HepG2 (cell line): ENCODE data around the gene SLC25A25. TPM values are rescaled to one million over a fixed set of nuclear protein-coding genes. Genes with fewer than 3 reads are reported as not detected.

ENCODE experiments used
- BHLHE40 ChIP-seq: IDR thresholded peaks from 2 replicates; pipeline ENCODE4 v1.6.1; 2011; ENCODE audit warnings: low read length, improper control_type of control experiment
- CSRNP1 ChIP-seq: sonication (generic); formaldehyde crosslinking; IDR thresholded peaks from 2 replicates; pipeline ENCODE4 v1.8.1; 2023; ENCODE audit warnings: mild to moderate bottlenecking, missing genetic modification reagents
- FOXP1 ChIP-seq, 2 experiments: fragments of 450-650 bp in 1 of 2; IDR thresholded peaks; 2 replicates each; pipeline ENCODE4 v1.6.1; 2017 to 2018; ENCODE audit warnings: antibody characterized with exemption in 1 of 2
- HNRNPUL1 ChIP-seq: fragments of 200-400 bp; formaldehyde crosslinking; IDR thresholded peaks from 2 replicates; pipeline ENCODE4 v1.6.1; 2017; ENCODE audit warnings: low read depth, mild to moderate bottlenecking, low read length, moderate library complexity
- IKZF4 ChIP-seq: sonication (generic); formaldehyde crosslinking; IDR thresholded peaks from 2 replicates; pipeline ENCODE4 v1.5.1; 2020; ENCODE audit warnings: borderline replicate concordance, mild to moderate bottlenecking, low read depth, missing genetic modification reagents; ENCODE audit errors: not compliant biosample characterization
- KAT7 ChIP-seq: IDR thresholded peaks from 2 replicates; pipeline ENCODE4 v1.6.1; 2018; ENCODE audit warnings: borderline replicate concordance, missing compliant biosample characterization
- MLX ChIP-seq: IDR thresholded peaks from 2 replicates; pipeline ENCODE4 v1.6.1; 2016
- MTA1 ChIP-seq: sonication (generic); formaldehyde crosslinking; IDR thresholded peaks from 2 replicates; pipeline ENCODE4 v1.4.0; 2020; ENCODE audit warnings: missing genetic modification reagents, mild to moderate bottlenecking, borderline replicate concordance
- MZF1 ChIP-seq: sonication (generic); formaldehyde crosslinking; IDR thresholded peaks from 2 replicates; pipeline ENCODE4 v1.8.1; 2023; ENCODE audit warnings: mild to moderate bottlenecking, missing genetic modification reagents, borderline replicate concordance
- RBM39 ChIP-seq: fragments of 200-400 bp; formaldehyde crosslinking; IDR thresholded peaks from one replicate; pipeline ENCODE4 v1.6.1; 2018; ENCODE audit warnings: antibody characterized with exemption, mild to moderate bottlenecking, low read depth, low read length; ENCODE audit not compliant: poor library complexity, severe bottlenecking
- ZBTB21 ChIP-seq: sonication (generic); formaldehyde crosslinking; IDR thresholded peaks from 2 replicates; pipeline ENCODE4 v1.4.0; 2020; ENCODE audit warnings: missing genetic modification reagents
- ZNF101 ChIP-seq: sonication (generic); formaldehyde crosslinking; IDR thresholded peaks from 2 replicates; pipeline ENCODE4 v1.4.0; 2020; ENCODE audit warnings: mild to moderate bottlenecking, low read depth, missing genetic modification reagents, borderline replicate concordance
- ZNF329 ChIP-seq: sonication (generic); formaldehyde crosslinking; IDR thresholded peaks from 2 replicates; pipeline ENCODE4 v1.9.0; 2021; ENCODE audit warnings: low read depth, mild to moderate bottlenecking, missing genetic modification reagents
- ZNF704 ChIP-seq: sonication (generic); formaldehyde crosslinking; IDR thresholded peaks from 2 replicates; pipeline ENCODE4 v1.8.1; 2023; ENCODE audit warnings: mild to moderate bottlenecking, inconsistent platforms, moderate library complexity, missing genetic modification reagents, borderline replicate concordance
- ZNF761 ChIP-seq: sonication (generic); formaldehyde crosslinking; conservative IDR thresholded peaks from 2 replicates; pipeline ENCODE4 v1.4.0; 2020; ENCODE audit warnings: mild to moderate bottlenecking, missing genetic modification reagents
- ZNF776 ChIP-seq: sonication (generic); formaldehyde crosslinking; IDR thresholded peaks from 2 replicates; pipeline ENCODE4 v1.4.0; 2020; ENCODE audit warnings: mild to moderate bottlenecking, missing genetic modification reagents
- ZXDC ChIP-seq: sonication (generic); formaldehyde crosslinking; IDR thresholded peaks from 2 replicates; pipeline ENCODE4 v1.5.0; 2020; ENCODE audit warnings: mild to moderate bottlenecking, missing genetic modification reagents
- ZZZ3 ChIP-seq: sonication (generic); formaldehyde crosslinking; IDR thresholded peaks from 2 replicates; pipeline ENCODE4 v1.4.0; 2020; ENCODE audit warnings: missing genetic modification reagents, mild to moderate bottlenecking, borderline replicate concordance
- polyA plus RNA-seq, 8 experiments: library from polyadenylated mRNA; depleted of rRNA in 3 of 8; stranded (reverse) in 7 of 8; unstranded in 1 of 8; fragments of >200 nt; fragmentation: Illumina TruSeq in 4 of 8; extraction: Trizol in 4 of 8; gene quantifications; 2 replicates each; pipeline versions ENCODE4 v1.2.1 to v1.2.3, GENCODE V29; 2011 to 2016; ENCODE audit warnings: low read depth in 4 of 8, missing spikeins in 1 of 8, mixed read lengths in 1 of 8; ENCODE audit not compliant: insufficient read depth in 1 of 8
- total RNA-seq, 5 experiments: library from RNA; depleted of rRNA; stranded (reverse); fragments of >200 nt; fragmentation: Illumina TruSeq; extraction: Trizol; gene quantifications; 2 replicates each; pipeline ENCODE4 v1.2.3, GENCODE V29; 2016; ENCODE audit warnings: low read depth in 1 of 5
- TF ChIP-seq, protein P1 (sequence below): IDR thresholded peaks from 2 replicates; pipeline ENCODE4 v1.6.1; 2012; ENCODE audit warnings: low read length, improper control_type of control experiment

Gene SLC25A25
- total and polyA plus RNA-seq, 2 of the 13 experiments (the other 11 are each of a cell fraction or from before 2014, with no cell fraction given) = 10.5 to 24.8 TPM

DNA sequence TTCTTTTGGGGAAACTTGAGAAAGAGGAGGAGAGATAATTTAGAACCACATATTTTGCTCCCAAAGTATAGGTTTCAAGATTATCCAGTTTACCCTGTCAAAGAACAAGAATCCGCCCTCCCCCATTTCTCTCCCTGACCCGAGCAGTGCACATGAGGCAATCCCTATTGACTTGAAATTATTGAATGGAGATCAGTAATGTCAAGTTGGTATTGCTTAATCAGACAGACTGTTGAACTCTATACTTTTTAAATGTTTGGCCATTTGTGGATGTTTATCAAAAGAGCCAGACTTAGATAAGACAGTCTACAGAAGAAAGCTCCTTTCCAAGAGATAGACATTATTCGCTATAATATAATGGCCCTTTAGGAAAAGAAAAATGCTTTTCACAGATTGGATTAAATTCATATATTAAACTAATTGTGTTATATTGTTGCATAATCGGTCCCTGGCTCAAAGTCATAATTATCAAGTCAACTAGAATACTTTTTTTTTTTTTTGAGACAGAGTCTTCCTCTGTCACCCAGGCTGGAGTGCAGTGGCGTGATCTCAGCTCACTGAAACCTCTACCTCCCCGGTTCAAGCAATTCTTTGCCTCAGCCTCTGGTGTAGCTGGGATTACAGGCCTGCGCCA is 5.3 kb downstream of the SLC25A25 start (continued):
- no peak for TF ChIP-seq ZNF704
- no peak for TF ChIP-seq RBM39
- TF ChIP-seq ZNF101 (CRISPR knock-in tag) = no peak
- TF ChIP-seq ZNF329 (CRISPR knock-in tag) = no peak
- TF ChIP-seq IKZF4 (CRISPR knock-in tag) = no peak
- no peak for TF ChIP-seq ZNF776
- no peak for TF ChIP-seq BHLHE40
- no peak for TF ChIP-seq ZZZ3 (CRISPR knock-in tag)
- no peak for TF ChIP-seq MTA1 (CRISPR knock-in tag)
- no peak for TF ChIP-seq CSRNP1
- TF ChIP-seq, protein P1, sequence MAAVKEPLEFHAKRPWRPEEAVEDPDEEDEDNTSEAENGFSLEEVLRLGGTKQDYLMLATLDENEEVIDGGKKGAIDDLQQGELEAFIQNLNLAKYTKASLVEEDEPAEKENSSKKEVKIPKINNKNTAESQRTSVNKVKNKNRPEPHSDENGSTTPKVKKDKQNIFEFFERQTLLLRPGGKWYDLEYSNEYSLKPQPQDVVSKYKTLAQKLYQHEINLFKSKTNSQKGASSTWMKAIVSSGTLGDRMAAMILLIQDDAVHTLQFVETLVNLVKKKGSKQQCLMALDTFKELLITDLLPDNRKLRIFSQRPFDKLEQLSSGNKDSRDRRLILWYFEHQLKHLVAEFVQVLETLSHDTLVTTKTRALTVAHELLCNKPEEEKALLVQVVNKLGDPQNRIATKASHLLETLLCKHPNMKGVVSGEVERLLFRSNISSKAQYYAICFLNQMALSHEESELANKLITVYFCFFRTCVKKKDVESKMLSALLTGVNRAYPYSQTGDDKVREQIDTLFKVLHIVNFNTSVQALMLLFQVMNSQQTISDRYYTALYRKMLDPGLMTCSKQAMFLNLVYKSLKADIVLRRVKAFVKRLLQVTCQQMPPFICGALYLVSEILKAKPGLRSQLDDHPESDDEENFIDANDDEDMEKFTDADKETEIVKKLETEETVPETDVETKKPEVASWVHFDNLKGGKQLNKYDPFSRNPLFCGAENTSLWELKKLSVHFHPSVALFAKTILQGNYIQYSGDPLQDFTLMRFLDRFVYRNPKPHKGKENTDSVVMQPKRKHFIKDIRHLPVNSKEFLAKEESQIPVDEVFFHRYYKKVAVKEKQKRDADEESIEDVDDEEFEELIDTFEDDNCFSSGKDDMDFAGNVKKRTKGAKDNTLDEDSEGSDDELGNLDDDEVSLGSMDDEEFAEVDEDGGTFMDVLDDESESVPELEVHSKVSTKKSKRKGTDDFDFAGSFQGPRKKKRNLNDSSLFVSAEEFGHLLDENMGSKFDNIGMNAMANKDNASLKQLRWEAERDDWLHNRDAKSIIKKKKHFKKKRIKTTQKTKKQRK = no peak
- TF ChIP-seq MLX (CRISPR knock-in tag) = no peak
- no peak for TF ChIP-seq ZXDC (CRISPR knock-in tag)
- TF ChIP-seq HNRNPUL1 = no peak
- no peak for TF ChIP-seq KAT7 (CRISPR knock-in tag)
- no peak for TF ChIP-seq FOXP1 (IDR thresholded peaks at IDR 0.05)
- TF ChIP-seq FOXP1 (CRISPR knock-in tag; IDR thresholded peaks at IDR 0.05) = peak; percentile 68; the same call in 1 of the 2 replicates
- TF ChIP-seq MZF1 (CRISPR knock-in tag) = no peak
- no peak for TF ChIP-seq ZBTB21 (CRISPR knock-in tag)
- TF ChIP-seq ZNF761 (CRISPR knock-in tag) = no peak
